HG02840 (cell line): Measurements from ENCODE around the gene EMX1.
"Not testable (repeated sequence)": the region's sequence is repeated elsewhere in the genome, so short reads cannot be mapped to it uniquely, and the experiment has no call there.

Experiments
- ATAC-seq: cut with Tn5 transposase; IDR thresholded peaks from one replicate; pipeline ENCODE4 v1.9.1; 2021; ENCODE audit warnings: mild to moderate bottlenecking, moderate library complexity, moderate number of reproducible peaks; ENCODE audit not compliant: unreplicated experiment, low FRiP score

The EMX1 gene

DNA sequence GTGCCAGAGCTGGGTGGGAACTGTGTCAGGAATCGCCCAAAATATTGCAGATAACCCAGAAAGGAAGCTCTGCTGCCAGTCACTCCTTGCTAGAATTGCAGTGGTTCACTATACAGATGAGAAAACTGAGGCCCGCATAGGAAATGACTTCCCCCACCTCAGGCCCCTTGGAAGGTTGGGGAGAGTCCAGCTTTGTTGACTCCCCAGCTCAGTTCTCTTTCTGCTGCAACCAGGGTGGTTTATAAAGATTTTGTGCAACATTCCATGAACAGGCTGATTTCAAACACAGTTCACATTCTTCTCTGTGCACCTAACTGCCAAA, 18.8 kb upstream of the EMX1 start:
- ATAC-seq: no peak

DNA sequence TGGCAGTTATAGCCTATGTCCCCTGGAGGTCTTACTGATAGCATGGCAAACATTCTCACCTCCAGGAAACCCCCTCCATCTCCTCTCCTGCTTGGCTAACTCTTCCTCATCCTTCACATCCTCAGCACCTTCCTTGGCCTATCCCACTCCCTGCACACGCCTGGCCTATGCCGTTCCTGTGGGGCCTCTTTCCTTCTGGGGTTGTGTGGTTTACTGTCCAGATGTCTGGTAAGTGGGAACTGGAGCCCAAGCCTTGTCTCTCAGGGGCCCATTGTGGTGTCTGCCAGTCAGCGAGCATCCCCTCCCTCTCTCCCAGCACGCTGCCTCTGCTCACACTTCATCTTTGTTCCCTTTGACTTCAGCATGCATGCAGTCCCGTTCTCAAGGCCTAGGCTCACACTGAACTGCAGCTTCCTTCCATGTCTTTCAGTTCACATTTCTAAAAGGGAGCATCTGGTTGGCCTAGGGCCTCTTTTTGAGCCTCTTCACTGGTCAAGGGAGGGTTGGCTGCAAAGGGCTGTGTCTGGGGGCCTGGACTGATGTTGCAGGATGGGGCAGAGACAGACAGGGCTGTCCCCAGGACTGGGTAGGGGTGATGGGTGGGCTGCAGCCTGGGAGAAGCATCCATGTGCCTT, 17.0 kb upstream of the EMX1 start:
- ATAC-seq: no peak

DNA sequence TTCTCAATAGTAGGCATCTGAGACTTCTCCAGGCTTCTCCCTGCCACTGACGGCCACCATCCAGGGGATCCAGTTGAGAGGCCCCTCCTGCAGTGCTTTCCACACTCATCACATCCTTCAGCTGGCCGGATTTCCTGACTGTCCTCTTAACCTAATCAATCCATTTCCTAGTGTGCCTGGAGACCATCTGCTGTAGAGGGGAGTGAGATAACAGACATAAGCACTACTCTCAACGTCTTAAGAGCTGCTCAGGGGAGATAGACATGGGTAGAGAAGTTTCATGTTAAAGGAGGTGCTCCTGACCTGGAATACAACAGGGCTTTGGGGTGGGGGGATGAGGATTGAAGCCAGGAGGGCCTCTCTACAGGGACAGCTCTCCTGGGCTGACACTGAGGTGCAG, 15.9 kb upstream of the EMX1 start:
- no peak for ATAC-seq

DNA sequence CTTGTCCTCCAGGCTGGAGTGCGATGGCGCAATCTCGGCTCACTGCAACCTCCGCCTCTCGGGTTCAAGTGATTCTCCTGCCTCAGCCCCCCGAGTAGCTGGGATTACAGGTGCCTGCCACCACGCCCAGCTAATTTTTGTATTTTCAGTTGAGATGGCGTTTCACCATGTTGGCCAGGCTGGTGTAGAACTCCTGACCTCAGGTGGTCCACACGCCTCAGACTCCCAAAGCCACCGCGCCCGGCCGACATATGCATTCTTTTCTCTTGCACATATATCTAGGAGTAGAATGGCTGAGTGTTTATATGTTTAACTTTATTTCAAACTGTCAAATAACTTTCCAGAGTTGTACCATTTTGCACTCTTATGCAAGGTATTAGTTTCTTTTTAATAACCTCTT, 9.9 kb upstream of the EMX1 start:
- not testable (repeated sequence) for ATAC-seq

DNA sequence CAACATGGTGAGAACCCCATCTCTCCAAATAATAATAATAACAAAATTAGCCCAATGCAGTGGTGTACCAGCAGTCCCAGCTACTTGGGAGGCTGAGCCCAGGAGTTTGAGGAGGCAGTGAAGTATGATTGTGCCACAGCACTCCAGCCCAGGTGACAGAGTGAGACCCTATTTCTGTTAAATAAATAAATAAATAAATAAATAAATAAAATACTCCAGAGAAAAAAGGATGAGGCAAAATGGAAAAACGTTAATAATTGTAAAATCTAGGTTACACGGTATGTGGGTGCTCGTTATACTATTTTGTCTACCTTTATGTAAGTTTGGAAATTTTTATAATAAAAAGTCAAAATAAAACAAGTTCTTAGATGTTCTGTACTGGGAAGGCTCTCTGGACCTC, 8.6 kb upstream of the EMX1 start:
- ATAC-seq: no peak

DNA sequence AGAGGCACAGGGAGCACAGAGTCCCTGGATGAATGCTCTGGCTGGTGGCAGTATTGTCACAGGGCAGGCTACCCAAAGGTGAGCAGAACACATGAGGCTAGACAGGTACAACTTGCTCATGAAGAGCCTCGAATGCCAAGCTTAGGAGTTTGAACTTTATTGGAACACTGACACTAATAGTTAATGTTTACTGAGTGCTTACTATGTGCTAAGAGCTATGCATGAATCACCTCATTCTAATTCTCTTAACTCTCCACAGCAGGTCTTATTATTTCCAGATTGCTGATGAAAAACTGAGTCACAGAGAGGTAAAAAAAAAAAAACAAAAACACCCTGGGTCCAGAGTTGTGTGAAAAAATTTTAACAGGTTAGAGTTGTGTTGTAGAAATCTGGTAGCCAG, 6.1 kb upstream of the EMX1 start:
- no peak for ATAC-seq

DNA sequence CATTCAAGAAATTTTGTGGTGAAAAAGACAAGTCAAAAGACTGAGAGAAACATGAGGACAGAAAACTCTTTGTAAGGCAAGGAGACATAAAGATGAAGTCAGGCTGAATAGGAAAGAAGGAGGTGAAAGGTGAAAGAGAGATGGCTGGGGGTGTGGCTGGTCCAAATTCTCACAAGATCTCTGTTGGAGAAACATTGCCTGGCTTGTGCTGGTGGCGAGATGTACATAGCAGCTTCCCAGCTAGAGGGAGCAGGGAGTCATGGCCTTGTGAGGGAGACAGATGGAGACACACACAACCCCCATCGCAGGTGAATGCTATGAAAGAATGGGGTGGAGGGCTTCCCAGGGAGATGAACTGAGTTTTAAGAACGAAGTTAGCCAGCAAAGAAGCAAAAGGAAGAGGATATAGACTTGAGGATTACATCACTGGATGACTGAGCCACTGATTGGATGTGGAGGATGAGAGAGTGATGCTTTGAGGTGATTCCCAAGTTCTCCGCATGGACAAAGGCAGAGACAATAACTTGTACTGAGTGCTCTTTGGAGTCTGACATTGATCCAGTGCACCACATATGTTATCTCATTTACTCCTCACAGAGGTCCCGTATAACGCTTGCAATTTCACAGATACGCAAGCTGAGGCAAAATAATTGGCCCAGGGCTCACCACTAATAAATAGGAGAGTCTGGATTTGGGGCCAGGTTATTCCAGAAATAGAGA, 3.7 kb upstream of the EMX1 start:
- ATAC-seq: no peak

DNA sequence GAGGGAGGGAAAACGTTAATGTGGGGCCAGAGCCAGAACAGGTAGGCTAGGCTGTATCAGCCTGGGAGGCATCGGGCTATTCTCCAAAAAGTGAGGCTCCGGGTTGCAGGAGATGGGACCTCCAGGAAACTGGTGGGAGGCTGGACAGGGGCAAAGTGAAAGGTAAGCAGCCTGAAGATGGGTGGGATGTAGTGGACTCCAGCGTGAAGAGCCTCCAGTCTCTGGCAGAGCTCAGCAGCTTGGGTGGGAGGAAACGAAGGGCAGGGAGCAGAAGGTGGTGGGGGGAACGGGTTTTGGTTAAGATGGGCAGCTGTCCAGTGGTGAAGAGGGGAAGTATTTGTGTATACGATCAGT, 3.1 kb upstream of the EMX1 start:
- no peak for ATAC-seq

DNA sequence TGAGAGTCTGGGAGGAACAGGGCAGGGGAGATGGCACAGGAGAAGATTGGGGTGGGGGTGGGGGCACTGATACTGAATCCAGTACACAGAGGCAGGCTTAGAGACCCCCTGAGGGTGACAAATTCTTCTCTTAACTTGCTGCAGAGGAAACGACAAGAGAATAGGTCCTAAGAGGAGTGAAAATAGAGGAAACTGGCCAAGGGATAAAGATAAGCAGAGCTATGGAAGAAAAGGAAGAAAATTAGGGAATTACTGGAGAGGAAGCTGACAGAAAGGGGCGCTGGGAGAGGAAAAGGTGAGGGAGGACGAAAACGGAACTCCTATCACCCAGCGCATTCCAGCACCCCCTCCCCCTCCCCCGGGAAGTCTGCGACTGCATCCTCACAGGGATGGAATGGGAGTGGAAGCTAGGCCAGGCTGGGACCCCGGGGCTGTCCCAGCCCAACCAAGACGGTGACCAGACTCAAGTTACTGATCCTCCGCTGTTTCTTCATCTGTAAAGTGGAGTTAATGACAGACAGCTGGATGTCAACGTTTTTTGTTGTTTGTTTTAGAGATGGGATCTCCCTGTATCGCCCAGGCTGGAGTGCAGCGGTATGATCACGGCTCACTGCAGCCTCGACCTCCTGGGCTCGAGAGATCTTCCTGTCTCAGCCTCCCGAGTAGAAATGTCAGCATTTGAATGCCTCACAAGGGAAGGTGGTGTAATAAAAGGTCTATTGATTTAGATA, 2.6 kb upstream of the EMX1 start:
- ATAC-seq: no peak

DNA sequence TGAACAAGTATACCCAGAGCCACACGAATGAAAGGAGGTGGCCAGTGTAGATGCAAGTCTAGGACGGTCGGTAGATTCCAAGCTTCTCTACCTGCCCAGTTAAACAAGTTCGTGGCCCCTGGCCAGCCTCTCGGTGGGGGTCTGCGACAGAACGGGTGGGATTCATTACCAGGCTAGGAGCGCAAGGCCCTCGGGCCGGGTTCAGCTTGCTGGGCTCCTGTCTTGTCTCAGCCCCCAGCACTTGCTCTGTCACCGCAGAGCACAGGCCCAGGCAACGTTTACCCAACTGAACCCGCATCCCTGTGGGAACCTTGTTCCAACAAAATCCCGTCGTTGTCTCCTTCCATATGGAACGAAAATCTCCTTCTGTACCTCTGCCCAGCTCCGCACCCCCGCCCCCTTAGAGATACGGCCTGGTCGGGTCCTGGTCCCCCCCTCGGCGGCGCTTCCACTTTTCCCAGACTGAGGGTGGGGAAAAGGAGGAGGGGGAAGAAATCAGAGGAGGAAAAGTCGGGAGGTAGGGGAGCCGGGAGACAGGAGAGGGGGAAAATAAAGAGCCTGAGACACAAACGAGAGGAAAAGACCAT, 1.9 kb upstream of the EMX1 start:
- no peak for ATAC-seq

DNA sequence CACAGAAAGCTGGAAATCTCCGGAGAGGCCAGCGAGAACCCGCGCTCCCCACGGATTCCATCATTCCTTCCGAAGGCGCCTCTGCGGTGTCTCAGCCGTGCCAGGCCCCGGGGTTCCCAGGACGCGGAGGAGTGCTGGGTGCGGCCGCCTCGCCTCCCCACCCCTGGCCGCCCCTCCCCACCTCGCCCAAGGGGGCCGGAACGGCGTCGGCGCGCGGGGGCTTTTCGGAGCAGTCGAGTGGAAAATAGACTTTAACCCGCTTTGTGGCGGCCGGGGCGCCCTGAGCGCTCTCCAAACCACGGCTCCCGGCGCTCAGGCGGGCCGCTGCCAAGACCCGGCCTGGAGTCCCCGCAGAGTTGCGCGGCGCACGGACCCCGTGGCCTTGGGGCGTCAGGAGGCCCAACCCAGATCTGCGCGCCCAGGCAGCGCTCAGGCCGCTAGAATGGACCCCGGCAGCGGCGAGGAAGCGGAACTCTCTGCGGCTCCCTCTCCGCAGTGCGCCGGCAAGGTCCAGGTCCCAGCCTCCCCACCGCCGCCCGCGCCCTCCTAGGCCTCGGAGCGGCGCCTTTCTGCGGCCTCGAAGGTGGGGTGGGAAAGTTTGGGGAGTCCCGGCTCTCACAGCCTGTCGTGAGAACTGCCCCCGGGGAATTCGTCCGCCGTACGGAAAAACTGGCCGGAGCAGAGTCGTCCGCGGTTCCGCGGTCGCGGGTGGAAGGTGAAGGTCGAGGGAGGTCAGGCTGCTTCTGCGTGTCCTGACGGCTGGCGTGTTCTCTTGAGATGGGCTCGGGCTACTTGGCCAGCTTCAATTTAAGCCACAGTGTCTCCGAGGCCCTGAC, 1.2 kb upstream of the EMX1 start:
- peak; percentile 45 for ATAC-seq

DNA sequence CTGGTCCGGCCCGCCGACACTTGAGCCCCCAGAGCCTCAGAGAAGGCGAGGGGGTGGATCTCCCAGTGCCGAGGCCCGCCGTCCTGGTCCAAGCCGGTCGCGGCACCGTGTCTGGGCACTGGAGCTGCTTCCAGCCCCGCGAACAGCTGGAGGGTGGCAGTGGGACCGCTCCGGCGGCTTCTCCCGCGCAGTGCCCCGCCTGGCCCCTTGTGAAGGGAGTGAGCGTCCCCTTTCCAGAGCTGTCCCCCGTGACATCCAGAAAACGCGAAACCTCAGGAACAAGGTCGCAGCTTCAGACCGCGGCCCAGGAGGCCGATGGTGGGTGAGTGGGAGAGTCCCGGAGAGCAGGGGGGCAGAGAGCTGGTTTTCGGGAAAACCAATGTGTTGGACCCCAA, 579 bp upstream of the EMX1 start:
- peak; percentile 5 for ATAC-seq

DNA sequence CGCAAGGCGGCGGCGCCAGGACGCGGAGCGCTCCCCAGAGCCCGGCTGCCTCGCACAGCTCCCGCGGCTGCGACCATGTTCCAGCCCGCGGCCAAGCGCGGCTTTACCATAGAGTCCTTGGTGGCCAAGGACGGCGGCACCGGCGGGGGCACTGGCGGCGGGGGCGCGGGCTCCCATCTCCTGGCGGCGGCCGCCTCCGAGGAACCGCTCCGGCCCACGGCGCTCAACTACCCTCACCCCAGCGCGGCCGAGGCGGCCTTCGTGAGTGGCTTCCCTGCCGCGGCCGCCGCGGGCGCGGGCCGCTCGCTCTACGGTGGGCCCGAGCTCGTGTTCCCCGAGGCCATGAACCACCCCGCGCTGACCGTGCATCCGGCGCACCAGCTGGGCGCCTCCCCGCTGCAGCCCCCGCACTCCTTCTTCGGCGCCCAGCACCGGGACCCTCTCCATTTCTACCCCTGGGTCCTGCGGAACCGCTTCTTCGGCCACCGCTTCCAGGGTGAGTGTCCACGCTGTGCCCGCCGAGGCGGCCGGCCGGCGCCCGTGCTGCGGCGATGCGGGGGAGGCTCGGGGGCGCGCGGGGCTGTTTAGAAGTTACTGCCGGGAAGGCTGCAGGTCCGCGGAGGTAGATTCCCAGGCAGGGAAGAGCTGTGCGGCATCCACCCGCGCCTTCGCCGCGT, 696 bp downstream of the EMX1 start:
- ATAC-seq: no peak

DNA sequence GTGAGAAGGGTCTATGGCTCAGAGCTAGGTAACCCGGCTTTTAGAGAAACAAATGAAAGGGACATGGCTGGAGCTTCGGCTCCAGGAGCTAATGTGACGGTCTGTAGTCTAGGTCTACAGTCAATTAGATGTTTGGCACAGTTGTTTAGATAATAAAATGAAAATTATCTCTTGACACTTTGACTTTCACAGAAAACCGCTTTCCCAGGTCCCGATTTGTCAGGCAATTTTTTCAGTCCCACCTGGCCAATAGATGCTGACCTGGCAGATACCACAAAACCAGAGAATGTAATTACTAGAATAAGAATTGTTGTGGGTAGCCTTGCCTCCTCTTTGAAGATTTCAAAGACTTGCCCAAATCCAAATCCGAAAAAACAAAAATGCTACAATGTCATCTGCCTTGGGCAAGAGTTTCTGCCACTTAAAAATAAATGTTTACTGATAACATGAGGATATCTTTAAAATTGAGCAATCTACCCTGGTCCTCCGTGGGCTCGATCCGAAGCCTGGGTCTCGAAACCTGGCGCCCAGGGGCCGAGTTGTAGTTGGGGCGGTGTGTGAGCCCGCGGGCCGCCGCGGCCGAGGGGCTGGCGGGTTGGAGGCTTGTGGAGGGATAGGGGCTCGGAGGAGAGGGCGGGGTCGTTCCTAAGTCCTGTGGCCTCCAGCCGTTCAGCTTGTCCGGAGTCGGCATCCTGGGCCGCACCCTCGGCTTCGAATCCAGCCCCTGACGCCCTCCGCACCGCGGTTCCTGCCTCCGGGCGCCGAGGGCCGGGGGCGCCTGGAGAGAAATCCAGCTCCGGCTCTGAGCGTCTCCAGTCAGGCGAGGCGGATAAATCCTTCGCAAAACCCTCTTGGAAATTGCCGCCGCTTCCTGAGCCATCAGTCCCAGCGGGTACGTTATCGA, 2.3 kb downstream of the EMX1 start:
- no peak for ATAC-seq

DNA sequence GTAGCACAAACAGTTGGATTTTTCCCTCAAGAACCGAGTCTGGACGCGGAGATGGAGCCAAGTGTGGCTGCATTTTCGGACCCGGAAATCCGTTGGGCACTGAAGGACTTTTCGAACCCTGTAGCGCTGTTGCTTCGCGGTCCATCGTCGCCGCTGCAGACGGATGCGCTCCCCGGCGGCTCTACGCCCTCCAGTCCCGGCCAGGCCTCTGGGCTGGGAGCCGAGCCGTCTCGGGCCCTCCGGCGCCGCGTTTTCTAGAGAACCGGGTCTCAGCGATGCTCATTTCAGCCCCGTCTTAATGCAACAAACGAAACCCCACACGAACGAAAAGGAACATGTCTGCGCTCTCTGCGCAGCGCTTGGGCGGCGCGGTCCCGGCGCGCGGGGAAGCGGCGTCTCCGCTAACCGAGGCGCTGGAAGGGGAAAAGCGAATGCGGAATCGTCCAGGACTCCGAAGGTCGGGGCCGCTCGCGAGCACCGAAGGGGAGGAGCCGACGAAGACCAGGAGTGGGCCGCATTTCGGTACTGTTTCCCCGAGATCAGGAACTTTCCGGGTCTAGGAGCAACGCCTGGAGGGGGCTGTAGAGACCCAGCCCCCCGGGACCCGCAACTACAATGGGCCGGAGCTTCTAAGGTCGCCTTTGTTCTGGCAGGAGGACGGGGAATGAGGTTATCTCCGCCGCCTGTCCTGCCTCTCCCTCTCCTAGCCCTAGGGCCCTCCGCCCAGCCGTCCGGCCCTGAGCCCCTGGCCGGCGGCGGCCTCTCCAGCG, 3.2 kb downstream of the EMX1 start:
- ATAC-seq: no peak

DNA sequence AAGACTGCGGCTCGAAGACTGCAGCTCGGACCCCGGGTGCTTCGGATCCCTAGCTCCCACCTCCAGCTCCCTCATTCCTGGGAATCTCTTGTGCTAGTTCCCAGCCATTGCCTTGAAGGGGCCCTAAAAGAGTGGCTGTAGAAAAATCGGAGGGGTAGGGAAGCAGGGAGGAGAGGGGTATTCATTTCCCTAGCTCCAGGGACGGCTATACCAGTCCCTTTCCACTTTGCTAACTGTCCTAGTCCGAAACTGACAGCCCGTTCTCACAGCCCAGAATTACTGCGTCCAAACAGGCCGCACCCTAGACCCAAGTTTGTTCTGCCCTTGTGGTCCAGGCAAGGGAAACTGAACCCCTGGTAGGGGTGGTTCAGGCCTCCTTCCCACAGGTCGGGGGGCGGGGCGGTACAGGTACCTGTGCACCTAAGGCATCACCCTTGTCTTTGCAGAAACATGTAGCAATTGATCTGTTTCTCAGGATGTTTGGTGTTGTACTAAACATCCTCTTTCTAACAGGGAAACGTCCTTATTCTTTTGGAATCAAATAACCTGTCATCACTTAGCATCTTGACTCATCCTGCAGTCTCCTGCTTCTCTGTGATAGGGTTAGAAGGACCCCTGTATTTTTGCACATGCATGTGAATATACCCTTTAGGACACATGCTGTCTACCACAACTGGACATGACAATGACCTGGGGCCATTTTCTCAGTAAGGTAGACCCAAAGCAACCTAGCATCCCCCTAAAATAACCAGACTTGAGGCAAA, 4.0 kb downstream of the EMX1 start:
- ATAC-seq: no peak

DNA sequence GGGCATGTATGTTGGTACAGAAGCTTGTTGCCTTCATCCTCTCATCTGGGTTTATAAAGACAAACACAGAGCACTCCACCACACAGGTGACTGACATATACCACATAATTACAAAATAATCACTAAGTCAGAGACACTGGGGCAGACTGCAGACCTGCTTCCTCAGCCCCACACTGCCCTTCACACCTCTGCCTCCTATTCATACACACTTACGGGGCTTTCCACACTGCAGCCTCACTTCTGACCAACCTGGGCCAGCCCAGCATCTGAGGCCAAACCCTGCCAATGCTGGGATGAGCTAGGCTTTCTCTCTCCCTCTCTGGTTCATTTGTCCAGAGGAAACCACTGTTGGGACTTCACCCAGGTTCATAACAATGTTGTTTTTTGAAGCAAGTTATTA, 4.5 kb downstream of the EMX1 start:
- no peak for ATAC-seq

DNA sequence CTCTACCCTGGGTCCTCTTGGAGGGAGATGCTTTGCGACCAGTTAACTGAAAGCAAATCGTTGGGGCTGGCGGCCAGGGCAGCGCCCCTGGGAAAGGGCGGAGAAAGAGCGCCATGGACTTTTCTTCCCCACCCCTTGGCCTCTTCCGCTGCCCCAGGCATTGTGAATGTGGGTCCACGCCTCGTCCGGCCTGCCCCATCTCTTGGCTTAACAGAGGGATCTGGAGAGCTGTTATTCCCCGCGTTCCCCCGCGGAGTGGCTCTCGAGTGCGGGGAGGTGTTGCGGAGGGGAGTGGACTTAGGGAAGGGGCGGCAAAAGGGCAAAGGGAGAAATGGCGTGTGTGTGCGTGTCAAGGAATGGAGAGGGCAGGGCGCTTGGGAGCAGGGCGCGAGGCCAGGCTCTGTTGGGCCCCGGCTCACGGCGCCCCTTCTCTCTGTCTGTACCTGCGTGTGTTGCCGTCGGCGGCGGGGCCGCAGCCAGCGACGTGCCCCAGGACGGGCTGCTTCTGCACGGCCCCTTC, 6.6 kb downstream of the EMX1 start:
- ATAC-seq: no peak
